Activated naive CD8-positive, alpha-beta T cell (primary cell): ENCODE measurements around the gene ETS2.

Experiments used
- H3K27ac Mint-ChIP-seq: one replicate; pipeline ENCODE4 v1.8.0; 2021; ENCODE audit warnings: mixed read lengths
- H3K27me3 Mint-ChIP-seq: one replicate; pipeline ENCODE4 v1.8.0; 2021; ENCODE audit warnings: mixed read lengths
- H3K36me3 Mint-ChIP-seq: one replicate; pipeline ENCODE4 v1.8.0; 2021; ENCODE audit warnings: mixed read lengths
- H3K4me1 Mint-ChIP-seq: one replicate; pipeline ENCODE4 v1.8.0; 2021; ENCODE audit warnings: low read depth, mixed read lengths
- H3K4me3 Mint-ChIP-seq: one replicate; pipeline ENCODE4 v1.8.0; 2021; ENCODE audit warnings: mild to moderate bottlenecking, mixed read lengths
- H3K9me3 Mint-ChIP-seq: one replicate; pipeline ENCODE4 v1.8.0; 2021; ENCODE audit warnings: low read depth, mixed read lengths

The ETS2 gene

DNA sequence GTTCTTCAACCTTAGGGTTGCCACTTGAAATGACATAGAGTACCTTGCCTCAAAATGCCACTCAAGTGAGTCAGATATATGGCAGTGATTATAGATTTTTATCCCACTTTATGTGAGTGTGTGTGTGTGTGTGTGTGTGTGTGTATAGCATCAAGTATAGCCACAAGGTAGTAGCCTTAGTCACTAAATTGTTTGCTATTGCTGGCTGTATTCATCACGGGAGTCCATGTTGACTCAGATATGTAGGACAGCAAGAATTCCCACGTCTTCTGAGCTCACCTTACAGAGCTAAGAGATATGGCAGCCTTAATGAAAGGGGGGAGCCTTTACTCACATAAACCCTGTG, 9.3 kb downstream of the ETS2 start:
- Mint-ChIP-seq H3K4me3 (no peak overlapping the region), H3K27ac (no peak overlapping the region), H3K4me1 (peaks cover 14% of the 10 kb centered on the region), H3K36me3 (peaks cover 39% of the 10 kb centered on the region), H3K27me3 (no peaks in the 10 kb centered on the region), H3K9me3 (no peaks in the 10 kb centered on the region)

DNA sequence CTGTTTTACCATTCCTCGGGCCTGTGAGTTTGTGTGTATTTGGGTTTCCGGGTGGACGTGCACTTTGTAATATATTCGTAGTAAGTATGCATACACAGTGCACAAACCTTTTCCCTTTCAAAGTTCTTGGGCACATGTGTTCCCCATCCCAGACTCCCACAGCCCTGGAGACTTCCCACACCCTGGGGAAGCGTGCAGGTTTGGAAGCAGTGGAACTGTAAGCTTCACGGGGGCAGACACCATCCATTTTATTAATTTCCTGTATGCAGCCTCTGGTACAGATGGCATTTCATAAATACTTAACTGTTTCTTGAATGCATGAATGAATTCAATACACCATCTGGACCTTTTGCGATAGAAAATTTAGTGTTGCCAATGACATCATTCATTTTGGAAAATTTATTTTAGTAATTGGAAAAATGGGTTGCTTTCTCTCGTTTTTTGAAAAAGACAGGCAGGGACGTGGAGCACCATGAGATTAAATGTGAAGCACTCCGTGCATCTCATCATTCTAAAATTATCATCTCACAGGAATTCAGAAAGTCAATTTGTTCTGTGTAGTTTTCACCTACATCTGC, 10.8 kb downstream of the ETS2 start:
- H3K4me1 Mint-ChIP-seq, result peaks cover 3% of the 10 kb centered on the region
- H3K9me3 Mint-ChIP-seq, result no peaks in the 10 kb centered on the region
- no peak overlapping the region for H3K27ac Mint-ChIP-seq
- no peak overlapping the region for H3K4me3 Mint-ChIP-seq
- no peaks in the 10 kb centered on the region for H3K27me3 Mint-ChIP-seq
- H3K36me3 Mint-ChIP-seq, result peaks cover 40% of the 10 kb centered on the region

DNA sequence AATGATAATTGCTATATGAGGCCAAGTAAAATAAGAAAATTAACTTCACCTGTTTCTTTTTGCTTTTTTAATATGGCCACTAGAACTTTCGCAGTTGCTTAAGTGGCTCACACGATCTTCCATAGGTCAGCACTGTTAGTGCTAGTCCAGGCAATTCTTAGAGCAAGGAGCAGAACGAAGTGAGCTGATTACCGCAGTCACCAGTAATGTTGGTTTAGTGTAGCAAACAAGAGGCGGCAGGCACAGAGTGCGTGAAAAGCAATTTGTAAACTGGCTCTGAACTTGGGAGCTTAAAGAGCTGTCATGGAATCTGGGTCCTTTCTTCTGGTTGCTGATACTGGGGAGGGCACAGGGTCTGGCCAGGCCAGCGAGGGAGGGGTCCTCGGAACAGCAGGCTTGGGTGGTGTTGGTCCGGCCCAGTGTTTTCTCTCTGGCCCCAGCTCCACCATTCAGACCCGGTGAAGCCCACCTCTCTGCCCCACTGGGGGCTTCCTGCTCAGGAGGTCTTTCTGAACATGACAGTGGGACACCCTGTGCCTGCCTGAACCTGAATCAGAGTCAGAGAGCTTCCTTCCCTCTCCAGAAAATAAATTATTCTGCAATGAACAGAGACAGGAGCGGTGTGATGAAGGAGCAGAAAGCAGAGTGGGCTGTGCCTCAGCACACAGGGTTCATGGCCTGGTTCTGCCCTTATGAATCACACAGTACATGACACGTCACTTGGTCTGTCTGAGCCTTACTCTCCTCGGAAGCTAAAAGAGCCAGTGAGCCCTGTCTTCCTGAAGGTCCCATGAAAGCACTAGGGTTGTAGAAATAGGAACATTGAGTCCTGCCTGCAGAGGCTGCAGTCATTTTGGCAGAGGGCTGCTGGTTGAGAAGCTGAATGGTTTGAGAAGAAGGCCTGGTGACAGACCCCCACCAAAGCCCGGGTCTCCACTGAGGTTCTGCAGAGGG, 11.9 kb downstream of the ETS2 start:
- no peaks in the 10 kb centered on the region for H3K4me1 Mint-ChIP-seq
- H3K36me3 Mint-ChIP-seq, result peaks cover 40% of the 10 kb centered on the region
- no peaks in the 10 kb centered on the region for H3K9me3 Mint-ChIP-seq
- no peak overlapping the region for H3K4me3 Mint-ChIP-seq
- H3K27me3 Mint-ChIP-seq, result no peaks in the 10 kb centered on the region
- no peak overlapping the region for H3K27ac Mint-ChIP-seq

DNA sequence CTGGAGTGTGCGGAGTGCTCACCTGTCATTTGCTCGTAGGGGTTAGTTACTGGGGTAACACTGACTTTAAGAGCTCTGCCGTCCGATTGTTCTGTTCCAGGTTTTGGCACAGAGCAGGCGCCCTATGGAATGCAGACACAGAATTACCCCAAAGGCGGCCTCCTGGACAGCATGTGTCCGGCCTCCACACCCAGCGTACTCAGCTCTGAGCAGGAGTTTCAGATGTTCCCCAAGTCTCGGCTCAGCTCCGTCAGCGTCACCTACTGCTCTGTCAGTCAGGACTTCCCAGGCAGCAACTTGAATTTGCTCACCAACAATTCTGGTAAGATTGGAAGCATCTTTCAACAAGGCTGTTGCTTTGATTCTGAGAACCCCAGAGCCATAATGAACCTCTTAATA, 12.6 kb downstream of the ETS2 start:
- no peaks in the 10 kb centered on the region for H3K27me3 Mint-ChIP-seq
- no peak overlapping the region for H3K4me3 Mint-ChIP-seq
- no peak overlapping the region for H3K27ac Mint-ChIP-seq
- peaks cover 38% of the 10 kb centered on the region for H3K36me3 Mint-ChIP-seq
- H3K9me3 Mint-ChIP-seq, result no peaks in the 10 kb centered on the region
- no peaks in the 10 kb centered on the region for H3K4me1 Mint-ChIP-seq

DNA sequence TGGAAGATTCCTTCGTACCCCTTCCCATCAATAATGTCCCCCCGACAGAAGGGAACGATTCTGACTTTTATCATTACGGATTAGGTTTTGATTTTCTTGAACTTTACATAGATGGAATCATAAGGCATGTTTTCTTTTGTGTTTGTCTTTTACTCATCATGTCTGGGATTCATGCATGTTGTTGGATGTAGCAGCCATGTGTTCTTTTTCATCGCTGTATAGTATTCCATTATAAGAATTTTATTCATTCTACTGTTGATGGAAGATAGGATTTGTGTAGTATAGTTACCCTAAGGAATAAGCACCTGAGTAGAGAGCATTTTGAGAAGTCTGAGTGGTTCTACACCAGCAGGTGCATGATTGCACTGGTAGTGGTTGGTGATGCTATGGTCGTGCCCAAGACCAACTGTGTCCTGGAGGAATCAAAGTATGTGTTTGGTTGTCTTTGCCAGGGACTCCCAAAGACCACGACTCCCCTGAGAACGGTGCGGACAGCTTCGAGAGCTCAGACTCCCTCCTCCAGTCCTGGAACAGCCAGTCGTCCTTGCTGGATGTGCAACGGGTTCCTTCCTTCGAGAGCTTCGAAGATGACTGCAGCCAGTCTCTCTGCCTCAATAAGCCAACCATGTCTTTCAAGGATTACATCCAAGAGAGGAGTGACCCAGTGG, 13.5 kb downstream of the ETS2 start:
- H3K36me3 Mint-ChIP-seq, result peaks cover 38% of the 10 kb centered on the region
- no peak overlapping the region for H3K4me3 Mint-ChIP-seq
- no peak overlapping the region for H3K27ac Mint-ChIP-seq
- no peaks in the 10 kb centered on the region for H3K4me1 Mint-ChIP-seq
- no peaks in the 10 kb centered on the region for H3K27me3 Mint-ChIP-seq
- no peaks in the 10 kb centered on the region for H3K9me3 Mint-ChIP-seq

DNA sequence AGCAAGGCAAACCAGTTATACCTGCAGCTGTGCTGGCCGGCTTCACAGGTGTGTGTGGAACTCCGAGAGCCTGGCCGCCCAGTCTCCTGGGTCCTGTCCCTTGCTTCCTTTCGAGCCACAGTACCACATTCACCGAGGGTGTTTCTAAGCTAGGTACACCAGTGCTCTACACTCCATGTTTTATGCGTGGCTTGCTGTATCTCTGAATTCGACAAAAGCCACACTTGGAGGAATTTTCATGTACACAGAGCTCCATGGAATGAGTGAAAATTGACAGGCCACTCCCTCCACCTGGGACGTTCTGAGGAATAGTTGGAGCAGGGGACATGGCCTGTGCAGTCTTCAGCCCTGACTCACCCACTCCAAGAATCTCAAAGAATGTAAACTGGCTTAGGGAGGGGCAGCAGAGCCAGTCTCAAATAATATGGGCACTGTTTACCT, 14.0 kb downstream of the ETS2 start:
- Mint-ChIP-seq H3K36me3 (peaks cover 32% of the 10 kb centered on the region), H3K27me3 (no peaks in the 10 kb centered on the region), H3K27ac (no peak overlapping the region), H3K4me3 (no peak overlapping the region), H3K9me3 (no peaks in the 10 kb centered on the region), H3K4me1 (no peaks in the 10 kb centered on the region)

DNA sequence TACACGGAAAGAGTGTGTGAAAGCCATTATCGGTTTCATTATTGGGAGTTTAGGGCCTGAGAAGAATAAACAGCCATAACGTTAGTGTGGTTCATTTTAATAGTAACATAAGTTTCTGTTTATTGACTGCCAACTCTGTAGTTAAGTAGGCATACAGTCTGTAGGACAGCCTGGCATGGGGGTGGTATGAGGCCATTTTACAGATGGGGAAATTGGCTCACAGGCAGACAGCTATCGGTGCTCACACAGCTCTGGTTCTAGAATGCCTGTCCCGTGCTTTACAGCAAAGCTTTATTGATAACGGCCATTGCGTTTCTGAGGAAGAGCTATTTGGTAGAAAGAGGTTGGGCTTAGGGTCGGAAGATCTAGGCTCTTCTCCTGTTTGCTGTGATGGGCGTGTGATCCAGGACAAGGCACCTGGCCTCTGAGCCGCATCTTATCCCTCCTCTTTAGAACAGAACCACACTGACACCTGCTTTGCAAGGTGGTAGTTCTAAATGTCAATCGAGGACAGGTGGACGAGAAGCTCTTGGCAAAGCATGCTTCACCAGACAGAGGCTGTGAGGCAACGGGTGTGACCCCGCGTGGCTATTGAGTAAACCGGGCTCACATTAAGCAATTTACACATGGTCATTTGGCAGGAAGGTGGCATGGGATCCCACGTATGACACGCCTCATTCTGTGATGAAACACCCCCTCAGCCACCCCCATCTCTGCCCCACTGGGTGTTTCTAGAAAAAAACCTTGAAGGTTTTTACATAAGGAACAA, 14.9 kb downstream of the ETS2 start:
- H3K27ac Mint-ChIP-seq, result no peak overlapping the region
- no peaks in the 10 kb centered on the region for H3K4me1 Mint-ChIP-seq
- H3K4me3 Mint-ChIP-seq, result no peak overlapping the region
- peaks cover 26% of the 10 kb centered on the region for H3K36me3 Mint-ChIP-seq
- H3K27me3 Mint-ChIP-seq, result no peaks in the 10 kb centered on the region
- H3K9me3 Mint-ChIP-seq, result no peaks in the 10 kb centered on the region

DNA sequence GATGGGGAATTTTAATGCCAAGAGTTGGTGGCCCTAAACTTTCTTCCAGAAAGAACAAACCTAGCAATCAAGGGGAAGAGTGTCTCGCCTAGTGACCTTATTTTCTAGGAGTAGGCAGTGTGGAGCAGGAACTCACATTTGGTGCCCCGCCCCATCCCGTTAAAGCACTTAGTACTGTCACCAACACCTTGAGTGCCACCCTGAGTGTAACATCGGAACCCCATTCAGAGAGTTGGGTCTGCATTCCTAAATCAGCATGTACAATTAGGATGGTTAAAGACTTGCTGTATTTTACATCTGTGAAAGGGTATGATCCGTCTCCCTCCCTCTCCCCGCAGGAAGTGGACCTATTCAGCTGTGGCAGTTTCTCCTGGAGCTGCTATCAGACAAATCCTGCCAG, 15.5 kb downstream of the ETS2 start:
- no peak overlapping the region for H3K27ac Mint-ChIP-seq
- no peaks in the 10 kb centered on the region for H3K4me1 Mint-ChIP-seq
- peaks cover 25% of the 10 kb centered on the region for H3K36me3 Mint-ChIP-seq
- H3K27me3 Mint-ChIP-seq, result no peaks in the 10 kb centered on the region
- no peak overlapping the region for H3K4me3 Mint-ChIP-seq
- H3K9me3 Mint-ChIP-seq, result no peaks in the 10 kb centered on the region

DNA sequence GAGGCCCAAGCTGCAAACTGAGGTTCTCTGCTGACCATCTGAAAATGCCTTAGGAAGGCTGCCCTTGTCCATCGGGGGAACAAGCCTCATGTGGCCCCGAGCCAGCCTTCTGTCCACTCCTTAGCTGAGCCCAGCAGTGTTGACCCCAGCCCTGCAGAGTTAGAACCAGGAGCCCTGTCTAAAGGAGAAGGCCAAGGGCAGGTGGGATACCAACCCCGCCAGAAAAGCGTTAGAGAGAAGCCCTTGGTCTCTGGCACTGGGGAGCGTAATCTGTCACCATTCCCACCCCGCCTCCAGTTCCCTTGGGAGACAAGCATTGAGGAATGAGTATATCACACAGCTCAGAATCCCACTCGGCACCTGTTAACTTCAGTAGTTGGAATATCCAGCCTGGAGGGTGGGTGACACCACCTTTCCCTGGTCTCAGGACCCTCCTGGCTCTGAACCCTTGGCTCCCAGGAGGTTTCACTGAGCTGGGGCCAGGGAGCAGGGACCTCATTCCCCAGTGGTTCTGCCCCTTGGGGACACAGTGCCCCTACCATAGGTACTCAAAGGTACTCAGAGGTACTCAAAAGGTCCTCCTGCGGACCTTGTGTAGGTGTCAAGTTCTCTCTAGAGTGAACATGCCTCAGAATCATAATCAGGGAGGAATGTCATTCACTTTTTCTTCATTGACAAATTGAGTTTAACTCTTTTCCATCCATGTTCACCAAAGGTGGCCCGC, 16.4 kb downstream of the ETS2 start:
- peaks cover 22% of the 10 kb centered on the region for H3K36me3 Mint-ChIP-seq

DNA sequence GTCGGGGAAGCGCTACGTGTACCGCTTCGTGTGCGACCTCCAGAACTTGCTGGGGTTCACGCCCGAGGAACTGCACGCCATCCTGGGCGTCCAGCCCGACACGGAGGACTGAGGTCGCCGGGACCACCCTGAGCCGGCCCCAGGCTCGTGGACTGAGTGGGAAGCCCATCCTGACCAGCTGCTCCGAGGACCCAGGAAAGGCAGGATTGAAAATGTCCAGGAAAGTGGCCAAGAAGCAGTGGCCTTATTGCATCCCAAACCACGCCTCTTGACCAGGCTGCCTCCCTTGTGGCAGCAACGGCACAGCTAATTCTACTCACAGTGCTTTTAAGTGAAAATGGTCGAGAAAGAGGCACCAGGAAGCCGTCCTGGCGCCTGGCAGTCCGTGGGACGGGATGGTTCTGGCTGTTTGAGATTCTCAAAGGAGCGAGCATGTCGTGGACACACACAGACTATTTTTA, 17.1 kb downstream of the ETS2 start:
- no peaks in the 10 kb centered on the region for H3K9me3 Mint-ChIP-seq
- no peaks in the 10 kb centered on the region for H3K27me3 Mint-ChIP-seq
- no peak overlapping the region for H3K27ac Mint-ChIP-seq
- H3K36me3 Mint-ChIP-seq, result peaks cover 20% of the 10 kb centered on the region
- H3K4me3 Mint-ChIP-seq, result no peak overlapping the region
- H3K4me1 Mint-ChIP-seq, result no peaks in the 10 kb centered on the region

More for the DNA sequence above, 16.4 kb downstream of the ETS2 start:
- Mint-ChIP-seq H3K4me3 (no peak overlapping the region), H3K27ac (no peak overlapping the region), H3K4me1 (no peaks in the 10 kb centered on the region), H3K27me3 (no peaks in the 10 kb centered on the region), H3K9me3 (no peaks in the 10 kb centered on the region)

DNA sequence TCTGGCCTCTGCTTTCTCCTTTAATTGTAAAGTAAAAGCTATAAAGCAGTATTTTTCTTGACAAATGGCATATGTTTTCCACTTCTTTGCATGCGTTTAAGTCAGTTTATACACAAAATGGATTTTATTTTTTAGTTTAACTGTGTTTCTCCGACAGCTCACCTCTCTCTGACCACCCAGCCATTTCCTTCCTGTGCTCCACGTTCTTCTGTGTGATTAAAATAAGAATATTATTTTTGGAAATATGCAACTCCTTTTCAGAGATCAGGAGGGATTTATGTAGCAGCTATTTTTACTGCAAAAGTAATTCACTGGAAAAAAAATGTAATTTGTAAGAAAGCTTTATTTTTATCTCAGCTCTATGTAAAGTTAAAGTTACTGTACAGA, 18.0 kb downstream of the ETS2 start:
- no peaks in the 10 kb centered on the region for H3K9me3 Mint-ChIP-seq
- H3K27ac Mint-ChIP-seq, result no peak overlapping the region
- no peak overlapping the region for H3K4me3 Mint-ChIP-seq
- peaks cover 17% of the 10 kb centered on the region for H3K36me3 Mint-ChIP-seq
- no peaks in the 10 kb centered on the region for H3K27me3 Mint-ChIP-seq
- no peaks in the 10 kb centered on the region for H3K4me1 Mint-ChIP-seq

DNA sequence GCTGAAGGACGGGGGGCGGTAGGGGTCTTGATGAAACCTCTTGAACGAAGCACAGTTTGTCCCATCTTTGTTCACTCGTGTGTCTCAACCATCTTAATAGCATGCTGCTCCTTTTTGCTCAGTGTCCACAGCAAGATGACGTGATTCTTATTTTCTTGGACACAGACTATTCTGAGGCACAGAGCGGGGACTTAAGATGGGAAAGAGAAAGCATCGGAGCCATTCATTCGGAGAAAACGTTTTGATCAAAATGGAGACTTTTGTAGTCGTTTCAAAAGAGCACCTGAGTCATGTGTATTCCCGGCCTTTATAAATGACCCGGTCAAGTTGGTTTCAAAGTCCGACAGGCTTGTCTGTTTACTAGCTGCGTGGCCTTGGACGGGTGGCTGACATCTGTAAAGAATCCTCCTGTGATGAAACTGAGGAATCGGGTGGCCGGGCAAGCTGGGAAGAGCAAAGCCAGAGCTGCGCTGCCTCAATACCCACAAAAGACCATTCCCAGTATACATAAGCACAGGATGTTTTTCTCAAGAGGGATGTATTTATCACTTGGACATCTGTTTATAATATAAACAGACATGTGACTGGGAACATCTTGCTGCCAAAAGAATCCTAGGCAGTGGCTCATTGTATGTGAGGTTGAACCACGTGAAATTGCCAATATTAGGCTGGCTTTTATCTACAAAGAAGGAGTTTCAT, 18.5 kb downstream of the ETS2 start:
- Mint-ChIP-seq H3K4me1 (no peaks in the 10 kb centered on the region), H3K9me3 (no peaks in the 10 kb centered on the region), H3K4me3 (no peak overlapping the region), H3K27ac (no peak overlapping the region), H3K36me3 (peaks cover 13% of the 10 kb centered on the region), H3K27me3 (no peaks in the 10 kb centered on the region)

DNA sequence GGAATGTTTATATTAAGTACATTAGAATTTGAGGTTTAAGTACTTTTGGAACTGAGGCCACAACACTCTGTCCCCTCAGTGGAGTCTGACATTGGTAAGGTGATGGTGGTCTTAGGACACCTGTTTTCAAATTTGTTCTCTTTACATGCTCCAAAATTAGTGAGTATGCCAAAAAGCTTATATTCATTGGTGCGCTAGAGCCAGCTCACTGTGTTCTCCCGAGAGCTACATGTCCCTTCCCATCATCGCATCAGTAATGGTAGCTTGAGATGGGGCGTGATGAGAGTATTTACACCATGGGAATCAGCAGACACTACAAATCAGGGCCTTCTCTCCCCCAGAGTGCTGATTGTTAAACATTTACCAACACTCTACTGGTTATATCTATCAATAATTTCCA, 19.5 kb downstream of the ETS2 start:
- Mint-ChIP-seq H3K4me1 (no peaks in the 10 kb centered on the region), H3K36me3 (peaks cover 13% of the 10 kb centered on the region), H3K27me3 (no peaks in the 10 kb centered on the region), H3K4me3 (no peak overlapping the region), H3K9me3 (no peaks in the 10 kb centered on the region), H3K27ac (no peak overlapping the region)

DNA sequence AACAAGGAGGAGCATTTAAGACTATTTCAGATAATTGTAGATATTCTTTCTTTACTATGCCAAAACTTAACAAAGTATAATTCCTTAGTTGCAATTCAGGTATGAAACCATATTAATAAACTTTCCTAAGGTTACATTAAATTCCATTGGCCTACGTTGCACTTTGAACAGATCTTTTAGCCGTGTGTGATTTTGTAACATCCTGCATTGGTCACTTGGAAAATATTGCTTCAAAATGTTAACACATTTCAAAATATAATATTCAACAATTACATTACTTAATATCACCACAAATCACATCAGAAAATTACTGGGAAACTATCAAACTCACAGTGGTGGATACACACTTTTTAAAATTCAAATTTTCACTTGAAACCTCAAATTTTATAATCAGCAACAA, 20.2 kb downstream of the ETS2 start:
- peaks cover 9% of the 10 kb centered on the region for H3K36me3 Mint-ChIP-seq
- H3K4me1 Mint-ChIP-seq, result peaks cover under 1% of the 10 kb centered on the region
- H3K4me3 Mint-ChIP-seq, result no peak overlapping the region
- H3K27ac Mint-ChIP-seq, result no peak overlapping the region
- no peaks in the 10 kb centered on the region for H3K27me3 Mint-ChIP-seq
- H3K9me3 Mint-ChIP-seq, result no peaks in the 10 kb centered on the region
